GM23338 (cell line): ENCODE measurements around the gene DESI2.

Source experiments
- CREB1 ChIP-seq: fragments of 250-450 bp; sonication (Bioruptor Pico); IDR thresholded peaks from 2 replicates; pipeline ENCODE4 v1.5.0; 2020; ENCODE audit warnings: low read depth, mild to moderate bottlenecking, moderate library complexity
- ETS1 ChIP-seq: IDR thresholded peaks from 2 replicates; pipeline ENCODE4 v1.6.1; 2016; ENCODE audit warnings: antibody characterized with exemption
- EZH2 ChIP-seq: fragments of 200-600 bp; sonication (generic); IDR thresholded peaks from one replicate; pipeline ENCODE4 v1.8.0; 2017; ENCODE audit warnings: antibody characterized with exemption, mild to moderate bottlenecking, low read depth; ENCODE audit not compliant: unreplicated experiment
- EZH2phosphoT487 ChIP-seq: fragments of 200-600 bp; sonication (generic); IDR thresholded peaks from one replicate; pipeline ENCODE4 v1.8.1; 2018; ENCODE audit warnings: antibody characterized with exemption; ENCODE audit not compliant: unreplicated experiment
- JUNB ChIP-seq: IDR thresholded peaks from one replicate; pipeline ENCODE4 v1.6.1; 2016; ENCODE audit warnings: antibody characterized with exemption; ENCODE audit not compliant: unreplicated experiment
- NANOG ChIP-seq: IDR thresholded peaks from 2 replicates; pipeline ENCODE4 v1.6.1; 2016; ENCODE audit warnings: antibody characterized with exemption, borderline replicate concordance
- POLR2AphosphoS5 ChIP-seq: IDR thresholded peaks from 2 replicates; pipeline ENCODE4 v1.6.1; 2016; ENCODE audit warnings: antibody characterized with exemption, low read depth
- STAT1 ChIP-seq: IDR thresholded peaks from one replicate; pipeline ENCODE4 v1.6.1; 2016; ENCODE audit warnings: antibody characterized with exemption; ENCODE audit not compliant: unreplicated experiment
- ZNF114 ChIP-seq: fragments of 250-450 bp; sonication (Bioruptor Pico); IDR thresholded peaks from 2 replicates; pipeline ENCODE4 v1.5.0; 2020; ENCODE audit warnings: mild to moderate bottlenecking, moderate library complexity
- ZNF331 ChIP-seq: fragments of 250-450 bp; sonication (Bioruptor Pico); IDR thresholded peaks from 2 replicates; pipeline ENCODE4 v1.5.0; 2020; ENCODE audit warnings: low read depth, mild to moderate bottlenecking, moderate library complexity
- ZNF462 ChIP-seq: fragments of 250-450 bp; sonication (Bioruptor Pico); IDR thresholded peaks from 2 replicates; pipeline ENCODE4 v1.5.0; 2020; ENCODE audit warnings: mild to moderate bottlenecking, moderate library complexity
- TF ChIP-seq, protein P1 (sequence below), 2 experiments: fragments of 200-600 bp in 1 of 2; sonication (generic) in 1 of 2; conservative IDR thresholded peaks; 2 replicates each; pipeline versions ENCODE4 v1.5.1 to v1.6.1; 2016 to 2017; ENCODE audit warnings: antibody characterized with exemption in 2 of 2, low read depth in 2 of 2, mild to moderate bottlenecking in 2 of 2, moderate library complexity in 1 of 2
- TF ChIP-seq, protein P2 (sequence below): IDR thresholded peaks from one replicate; pipeline ENCODE4 v1.6.1; 2018; ENCODE audit warnings: antibody characterized with exemption; ENCODE audit not compliant: unreplicated experiment

GRCh38 chr1:244651956-244652622 lies 837 bp upstream of the DESI2 start:
- TF ChIP-seq EZH2 (no peak), JUNB (no peak), POLR2AphosphoS5 (no peak), CREB1 (CRISPR knock-in tag) (no peak), EZH2phosphoT487 (no peak), ETS1 (no peak), STAT1 (no peak), ZNF462 (CRISPR knock-in tag) (no peak), NANOG (no peak), ZNF114 (no peak), ZNF331 (CRISPR knock-in tag) (no peak)
- TF ChIP-seq, protein P1, sequence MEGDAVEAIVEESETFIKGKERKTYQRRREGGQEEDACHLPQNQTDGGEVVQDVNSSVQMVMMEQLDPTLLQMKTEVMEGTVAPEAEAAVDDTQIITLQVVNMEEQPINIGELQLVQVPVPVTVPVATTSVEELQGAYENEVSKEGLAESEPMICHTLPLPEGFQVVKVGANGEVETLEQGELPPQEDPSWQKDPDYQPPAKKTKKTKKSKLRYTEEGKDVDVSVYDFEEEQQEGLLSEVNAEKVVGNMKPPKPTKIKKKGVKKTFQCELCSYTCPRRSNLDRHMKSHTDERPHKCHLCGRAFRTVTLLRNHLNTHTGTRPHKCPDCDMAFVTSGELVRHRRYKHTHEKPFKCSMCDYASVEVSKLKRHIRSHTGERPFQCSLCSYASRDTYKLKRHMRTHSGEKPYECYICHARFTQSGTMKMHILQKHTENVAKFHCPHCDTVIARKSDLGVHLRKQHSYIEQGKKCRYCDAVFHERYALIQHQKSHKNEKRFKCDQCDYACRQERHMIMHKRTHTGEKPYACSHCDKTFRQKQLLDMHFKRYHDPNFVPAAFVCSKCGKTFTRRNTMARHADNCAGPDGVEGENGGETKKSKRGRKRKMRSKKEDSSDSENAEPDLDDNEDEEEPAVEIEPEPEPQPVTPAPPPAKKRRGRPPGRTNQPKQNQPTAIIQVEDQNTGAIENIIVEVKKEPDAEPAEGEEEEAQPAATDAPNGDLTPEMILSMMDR (conservative IDR thresholded peaks at IDR 0.05; ENCODE audit: low read depth in 2 of 2), result no peak
- TF ChIP-seq, protein P2, sequence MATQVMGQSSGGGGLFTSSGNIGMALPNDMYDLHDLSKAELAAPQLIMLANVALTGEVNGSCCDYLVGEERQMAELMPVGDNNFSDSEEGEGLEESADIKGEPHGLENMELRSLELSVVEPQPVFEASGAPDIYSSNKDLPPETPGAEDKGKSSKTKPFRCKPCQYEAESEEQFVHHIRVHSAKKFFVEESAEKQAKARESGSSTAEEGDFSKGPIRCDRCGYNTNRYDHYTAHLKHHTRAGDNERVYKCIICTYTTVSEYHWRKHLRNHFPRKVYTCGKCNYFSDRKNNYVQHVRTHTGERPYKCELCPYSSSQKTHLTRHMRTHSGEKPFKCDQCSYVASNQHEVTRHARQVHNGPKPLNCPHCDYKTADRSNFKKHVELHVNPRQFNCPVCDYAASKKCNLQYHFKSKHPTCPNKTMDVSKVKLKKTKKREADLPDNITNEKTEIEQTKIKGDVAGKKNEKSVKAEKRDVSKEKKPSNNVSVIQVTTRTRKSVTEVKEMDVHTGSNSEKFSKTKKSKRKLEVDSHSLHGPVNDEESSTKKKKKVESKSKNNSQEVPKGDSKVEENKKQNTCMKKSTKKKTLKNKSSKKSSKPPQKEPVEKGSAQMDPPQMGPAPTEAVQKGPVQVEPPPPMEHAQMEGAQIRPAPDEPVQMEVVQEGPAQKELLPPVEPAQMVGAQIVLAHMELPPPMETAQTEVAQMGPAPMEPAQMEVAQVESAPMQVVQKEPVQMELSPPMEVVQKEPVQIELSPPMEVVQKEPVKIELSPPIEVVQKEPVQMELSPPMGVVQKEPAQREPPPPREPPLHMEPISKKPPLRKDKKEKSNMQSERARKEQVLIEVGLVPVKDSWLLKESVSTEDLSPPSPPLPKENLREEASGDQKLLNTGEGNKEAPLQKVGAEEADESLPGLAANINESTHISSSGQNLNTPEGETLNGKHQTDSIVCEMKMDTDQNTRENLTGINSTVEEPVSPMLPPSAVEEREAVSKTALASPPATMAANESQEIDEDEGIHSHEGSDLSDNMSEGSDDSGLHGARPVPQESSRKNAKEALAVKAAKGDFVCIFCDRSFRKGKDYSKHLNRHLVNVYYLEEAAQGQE, result no peak
